HK-2 (cell line): ENCODE measurements around the gene TSPAN13.

Source experiments
- DNase-seq: peaks from one replicate; pipeline ENCODE4 v3.0.0-alpha.2; 2018; ENCODE audit not compliant: unreplicated experiment

Gene TSPAN13

GRCh38 chr7:16812542-16813231, 59.1 kb downstream of the TSPAN13 start:
- DNase-seq = no peak

- DNase-seq = no peak
Observed at GRCh38 chr7:16813232-16813616, 59.7 kb downstream of the TSPAN13 start.

GRCh38 chr7:16815001-16815400, 61.4 kb downstream of the TSPAN13 start:
- no peak for DNase-seq

- no peak for DNase-seq
Observed at GRCh38 chr7:16816824-16817223, 63.3 kb downstream of the TSPAN13 start.

GRCh38 chr7:16817536-16817935, 64.0 kb downstream of the TSPAN13 start:
- no peak for DNase-seq

GRCh38 chr7:16818732-16819131, 65.2 kb downstream of the TSPAN13 start:
- no peak for DNase-seq

- DNase-seq = no peak
Observed at GRCh38 chr7:16822029-16822428, 68.5 kb downstream of the TSPAN13 start.

GRCh38 chr7:16826060-16826459, 72.5 kb downstream of the TSPAN13 start:
- no peak for DNase-seq

- DNase-seq = no peak
Observed at GRCh38 chr7:16833373-16833772, 79.8 kb downstream of the TSPAN13 start.
